OCI-LY1 (cell line): ENCODE data around the gene SEC61A2.

ENCODE experiments used
- H2AFZ ChIP-seq: fragments of 200-600 bp; sonication (generic), shearing (Covaris generic); 2 replicates; pipeline ENCODE4 v1.6.0; 2014; ENCODE audit warnings: antibody characterized with exemption, mild to moderate bottlenecking, low read length
- H3F3A ChIP-seq: fragments of 200-600 bp; sonication (generic), shearing (Covaris generic); 2 replicates; pipeline ENCODE4 v1.6.0; 2014; ENCODE audit warnings: mild to moderate bottlenecking, antibody characterized with exemption, low read length, moderate library complexity; ENCODE audit not compliant: insufficient read depth
- H3K27ac ChIP-seq: fragments of 200-600 bp; sonication (generic); 2 replicates; pipeline ENCODE4 v1.5.1; 2014; ENCODE audit warnings: low read length, mixed run types, mild to moderate bottlenecking, low read depth; ENCODE audit not compliant: poor library complexity, severe bottlenecking
- H3K27me3 ChIP-seq: fragments of 200-600 bp; sonication (generic); 2 replicates; pipeline ENCODE4 v1.6.0; 2014; ENCODE audit warnings: antibody characterized with exemption, mild to moderate bottlenecking, low read length, moderate library complexity; ENCODE audit not compliant: insufficient read depth
- H3K36me3 ChIP-seq: fragments of 200-600 bp; sonication (generic); 2 replicates; pipeline ENCODE4 v1.6.1; 2014; ENCODE audit warnings: mild to moderate bottlenecking, antibody characterized with exemption, low read length, moderate library complexity, mixed read lengths; ENCODE audit not compliant: insufficient read depth
- H3K4me1 ChIP-seq: fragments of 200-600 bp; sonication (generic); 2 replicates; pipeline ENCODE4 v1.5.1; 2014; ENCODE audit warnings: mild to moderate bottlenecking, low read length, moderate library complexity; ENCODE audit not compliant: insufficient read depth, severe bottlenecking
- H3K4me2 ChIP-seq: fragments of 200-600 bp; sonication (generic), shearing (Covaris generic); 2 replicates; pipeline ENCODE4 v1.6.1; 2014; ENCODE audit warnings: low read length
- H3K4me3 ChIP-seq: fragments of 200-600 bp; sonication (generic); 2 replicates; pipeline ENCODE4 v1.5.1; 2014; ENCODE audit warnings: low read length, low read depth, mild to moderate bottlenecking, mixed read lengths; ENCODE audit not compliant: poor library complexity, severe bottlenecking
- H3K79me2 ChIP-seq: fragments of 200-600 bp; shearing (Covaris generic); 2 replicates; pipeline ENCODE4 v1.6.1; 2016; ENCODE audit warnings: mixed run types, low read length, mixed read lengths; ENCODE audit not compliant: insufficient read depth
- H3K9ac ChIP-seq: fragments of 200-600 bp; sonication (generic), shearing (Covaris generic); 2 replicates; pipeline ENCODE4 v1.6.1; 2014; ENCODE audit warnings: mild to moderate bottlenecking, low read length, mixed read lengths
- H3K9me2 ChIP-seq: fragments of 200-600 bp; sonication (generic), shearing (Covaris generic); 2 replicates; pipeline ENCODE4 v1.6.1; 2014; ENCODE audit warnings: low read depth, mild to moderate bottlenecking, low read length, mixed read lengths
- H3K9me3 ChIP-seq: fragments of 200-600 bp; shearing (Covaris generic); 2 replicates; pipeline ENCODE4 v1.6.1; 2014; ENCODE audit warnings: low read length, mixed read lengths
- H4K20me1 ChIP-seq: fragments of 200-600 bp; sonication (generic), shearing (Covaris generic); 2 replicates; pipeline ENCODE4 v1.6.0; 2016; ENCODE audit warnings: mild to moderate bottlenecking, low read length; ENCODE audit not compliant: insufficient read depth
- EZH2 ChIP-seq: fragments of 200-600 bp; sonication (generic), shearing (Covaris generic); IDR thresholded peaks from 2 replicates; pipeline ENCODE4 v1.8.0; 2017; ENCODE audit warnings: borderline replicate concordance, mixed run types, mild to moderate bottlenecking, antibody characterized with exemption, low read length, moderate library complexity, mixed read lengths
- TF ChIP-seq, protein P1 (sequence below): fragments of 200-600 bp; sonication (generic), shearing (Covaris generic); IDR thresholded peaks from 2 replicates; pipeline ENCODE4 v1.5.1; 2017; ENCODE audit warnings: mild to moderate bottlenecking, antibody characterized with exemption, low read length, moderate library complexity, mixed read lengths

SEC61A2 gene

DNA sequence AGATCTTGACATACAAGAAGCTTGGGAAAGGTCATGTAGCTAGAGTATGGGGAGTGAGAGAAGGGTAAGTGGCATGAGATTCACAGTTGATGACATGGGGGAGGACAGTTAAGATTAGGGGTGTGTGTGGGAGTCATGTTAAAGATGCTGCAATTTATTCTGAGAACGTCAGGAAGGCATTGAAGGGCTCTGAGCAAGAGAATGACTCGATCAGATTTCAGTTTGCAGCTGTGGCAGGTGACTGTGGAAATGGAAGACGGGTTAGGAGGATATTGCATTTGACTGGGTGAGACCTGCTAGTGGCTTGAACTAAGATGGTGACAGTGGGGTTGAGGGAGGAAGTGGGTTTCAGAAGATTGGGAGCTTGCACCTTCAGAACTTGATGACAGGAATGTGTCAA is 72.1 kb downstream of the SEC61A2 start:
- no peak for TF ChIP-seq EZH2
- TF ChIP-seq, protein P1, sequence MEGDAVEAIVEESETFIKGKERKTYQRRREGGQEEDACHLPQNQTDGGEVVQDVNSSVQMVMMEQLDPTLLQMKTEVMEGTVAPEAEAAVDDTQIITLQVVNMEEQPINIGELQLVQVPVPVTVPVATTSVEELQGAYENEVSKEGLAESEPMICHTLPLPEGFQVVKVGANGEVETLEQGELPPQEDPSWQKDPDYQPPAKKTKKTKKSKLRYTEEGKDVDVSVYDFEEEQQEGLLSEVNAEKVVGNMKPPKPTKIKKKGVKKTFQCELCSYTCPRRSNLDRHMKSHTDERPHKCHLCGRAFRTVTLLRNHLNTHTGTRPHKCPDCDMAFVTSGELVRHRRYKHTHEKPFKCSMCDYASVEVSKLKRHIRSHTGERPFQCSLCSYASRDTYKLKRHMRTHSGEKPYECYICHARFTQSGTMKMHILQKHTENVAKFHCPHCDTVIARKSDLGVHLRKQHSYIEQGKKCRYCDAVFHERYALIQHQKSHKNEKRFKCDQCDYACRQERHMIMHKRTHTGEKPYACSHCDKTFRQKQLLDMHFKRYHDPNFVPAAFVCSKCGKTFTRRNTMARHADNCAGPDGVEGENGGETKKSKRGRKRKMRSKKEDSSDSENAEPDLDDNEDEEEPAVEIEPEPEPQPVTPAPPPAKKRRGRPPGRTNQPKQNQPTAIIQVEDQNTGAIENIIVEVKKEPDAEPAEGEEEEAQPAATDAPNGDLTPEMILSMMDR: no peak
- Histone ChIP-seq H2AFZ (no peak overlapping the region), H3K27me3 (no peaks in the 10 kb centered on the region), H3K9ac (no peak overlapping the region), H3K79me2 (peaks cover 64% of the 10 kb centered on the region), H3K4me2 (no peak overlapping the region), H3K36me3 (peaks cover 73% of the 10 kb centered on the region), H3K4me3 (no peak overlapping the region), H3K9me2 (no peaks in the 10 kb centered on the region), H3K9me3 (no peaks in the 10 kb centered on the region), H4K20me1 (no peaks in the 10 kb centered on the region), H3K27ac (no peak overlapping the region), H3F3A (no peaks in the 10 kb centered on the region), H3K4me1 (peaks cover 19% of the 10 kb centered on the region)

GRCh38 chr10:12202226-12202625 is 72.7 kb downstream of the SEC61A2 start:
- no peak overlapping the region for H3K4me3 ChIP-seq
- no peak overlapping the region for H3K4me2 ChIP-seq
- no peak overlapping the region for H2AFZ ChIP-seq
- peaks cover 14% of the 10 kb centered on the region for H3K4me1 ChIP-seq
- H3K36me3 ChIP-seq: peaks cover 74% of the 10 kb centered on the region
- no peak overlapping the region for H3K9ac ChIP-seq
- H3K79me2 ChIP-seq: peaks cover 57% of the 10 kb centered on the region
- H3K9me2 ChIP-seq: no peaks in the 10 kb centered on the region
- no peak for TF ChIP-seq EZH2
- TF ChIP-seq, protein P1: no peak
- no peaks in the 10 kb centered on the region for H3K9me3 ChIP-seq
- H4K20me1 ChIP-seq: no peaks in the 10 kb centered on the region
- no peaks in the 10 kb centered on the region for H3K27me3 ChIP-seq
- H3K27ac ChIP-seq: no peak overlapping the region
- H3F3A ChIP-seq: no peaks in the 10 kb centered on the region

DNA sequence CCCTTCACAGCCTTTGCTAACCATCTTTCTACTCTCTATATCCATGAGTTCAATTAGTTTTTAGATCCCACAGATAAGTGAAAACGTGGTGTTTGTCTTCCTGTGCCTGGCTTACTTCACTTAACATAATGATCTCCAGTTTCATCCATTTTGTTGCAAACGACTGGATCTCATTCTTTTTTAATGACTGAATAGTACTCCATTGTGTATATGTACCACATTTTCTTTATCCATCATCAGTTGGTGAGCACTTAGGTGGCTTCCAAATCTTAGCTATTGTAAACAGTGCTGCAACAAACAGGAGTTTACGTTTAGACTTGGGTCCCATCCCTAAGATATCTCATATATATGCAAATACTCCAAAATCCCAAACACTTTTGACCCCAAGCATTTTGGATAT is 75.6 kb downstream of the SEC61A2 start:
- Histone ChIP-seq H3K4me1 (no peaks in the 10 kb centered on the region), H3K4me2 (no peak overlapping the region), H3K9ac (no peak overlapping the region), H3F3A (no peaks in the 10 kb centered on the region), H3K9me2 (no peaks in the 10 kb centered on the region), H3K4me3 (no peak overlapping the region), H3K36me3 (peaks cover 88% of the 10 kb centered on the region), H3K79me2 (peaks cover 32% of the 10 kb centered on the region), H3K9me3 (no peaks in the 10 kb centered on the region), H3K27me3 (no peaks in the 10 kb centered on the region), H2AFZ (no peak overlapping the region), H4K20me1 (no peaks in the 10 kb centered on the region), H3K27ac (no peak overlapping the region)
- TF ChIP-seq EZH2: no peak
- TF ChIP-seq, protein P1: no peak
